Putamen (tissue), 1 donor: ENCODE measurements around the gene KCNMB3.
"Not testable (repeated sequence)": the region's sequence is repeated elsewhere in the genome, so short reads cannot be mapped to it uniquely, and the experiment has no call there.

Source experiments
- DNase-seq: peaks from one replicate; pipeline ENCODE4 v3.0.0-alpha.2; 2016; ENCODE audit warnings: low spot score

KCNMB3 gene

GRCh38 chr3:179264449-179264848, 13.5 kb upstream of the KCNMB3 start:
- no peak for DNase-seq

- DNase-seq, result no peak
These were observed 12.2 kb upstream of the KCNMB3 start for GRCh38 chr3:179263134-179263533.

DNA sequence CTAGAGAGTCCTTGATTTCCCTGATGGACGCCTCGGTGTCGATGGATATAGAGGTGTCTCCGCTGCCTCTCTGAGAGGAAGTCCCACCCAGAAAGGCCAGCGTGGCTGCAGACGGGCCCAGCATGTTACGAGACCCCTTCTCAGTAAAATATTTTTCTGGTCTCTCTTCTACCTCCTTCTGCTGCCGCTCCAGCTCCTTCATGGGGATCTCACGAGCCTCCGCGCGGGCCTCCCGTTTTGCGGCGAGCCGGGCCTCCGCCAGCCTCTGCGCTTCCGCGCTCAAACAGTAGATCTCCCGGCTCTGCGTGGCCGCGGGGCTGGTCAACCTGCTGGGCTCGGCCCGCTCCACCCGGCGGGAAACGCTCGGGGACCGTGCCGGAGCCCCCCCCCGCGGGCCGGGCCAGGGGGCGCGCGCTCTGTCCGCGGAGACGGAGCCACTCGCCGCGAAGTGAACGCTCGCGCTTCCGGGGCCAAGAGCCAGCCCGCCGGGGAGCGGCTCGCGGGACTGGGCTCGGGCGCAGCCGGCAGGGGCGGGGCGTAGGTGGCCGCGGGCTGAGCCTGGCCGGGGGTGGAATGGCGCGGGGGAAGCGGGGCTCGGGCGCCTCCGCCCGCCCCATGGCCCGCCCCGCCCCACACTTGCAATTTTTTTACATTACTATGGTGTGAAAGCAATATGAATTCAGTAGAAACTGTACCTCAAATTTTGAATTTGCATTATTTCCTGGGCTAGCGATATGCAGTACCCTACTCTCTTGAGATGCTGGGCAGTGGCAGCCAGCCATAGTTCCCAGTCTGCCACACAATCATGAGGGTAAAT, 10.2 kb upstream of the KCNMB3 start:
- peak; percentile 70 for DNase-seq

GRCh38 chr3:179259959-179260756, 9.2 kb upstream of the KCNMB3 start:
- not testable (repeated sequence) for DNase-seq

GRCh38 chr3:179258820-179259219, 7.9 kb upstream of the KCNMB3 start:
- DNase-seq, result no peak

- DNase-seq, result not testable (repeated sequence)
These were observed 6.8 kb upstream of the KCNMB3 start for GRCh38 chr3:179257742-179258141.

DNA sequence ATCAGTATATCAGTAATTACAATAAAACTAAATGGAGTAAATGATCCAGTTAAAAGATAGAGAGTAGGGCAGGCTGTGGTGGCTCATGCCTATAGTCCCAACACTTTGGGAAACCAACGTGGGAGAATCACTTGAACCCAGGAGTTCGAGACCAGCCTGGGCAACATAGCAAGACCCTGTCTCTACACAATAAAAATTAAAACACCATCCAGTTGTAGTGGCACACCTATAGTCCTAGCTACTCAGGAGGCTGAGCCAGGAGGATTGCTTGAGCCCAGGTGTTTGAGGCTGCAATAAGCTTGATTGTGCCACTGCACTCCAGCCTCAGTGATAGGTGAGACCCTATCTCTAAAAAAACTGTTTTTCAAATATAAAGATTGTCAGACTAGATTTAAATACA, 5.9 kb upstream of the KCNMB3 start:
- no peak for DNase-seq

GRCh38 chr3:179247289-179248015, 3.5 kb downstream of the KCNMB3 start:
- no peak for DNase-seq

GRCh38 chr3:179244878-179245277, 6.0 kb downstream of the KCNMB3 start:
- DNase-seq, result no peak

- not testable (repeated sequence) for DNase-seq
These were observed 8.1 kb downstream of the KCNMB3 start for GRCh38 chr3:179242859-179243258.

DNA sequence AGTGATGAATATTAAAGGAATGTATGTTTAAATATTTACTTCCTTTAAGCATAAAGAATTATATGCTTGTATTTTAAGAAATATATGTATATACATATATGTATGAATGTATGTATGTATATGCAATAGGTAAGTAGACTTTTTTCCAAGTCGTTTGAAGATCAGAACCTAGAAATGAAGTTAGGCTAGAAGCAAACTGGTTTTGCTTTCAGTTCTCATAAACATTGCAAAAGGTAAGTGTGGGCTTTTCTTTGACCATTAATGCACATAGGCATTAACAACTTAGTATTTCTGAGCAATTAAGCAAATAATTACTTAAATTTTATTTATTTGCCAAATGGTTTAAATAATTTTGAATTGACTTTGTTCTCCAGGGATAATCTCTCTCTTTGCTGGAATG, 10.6 kb downstream of the KCNMB3 start:
- DNase-seq, result not testable (repeated sequence)

DNA sequence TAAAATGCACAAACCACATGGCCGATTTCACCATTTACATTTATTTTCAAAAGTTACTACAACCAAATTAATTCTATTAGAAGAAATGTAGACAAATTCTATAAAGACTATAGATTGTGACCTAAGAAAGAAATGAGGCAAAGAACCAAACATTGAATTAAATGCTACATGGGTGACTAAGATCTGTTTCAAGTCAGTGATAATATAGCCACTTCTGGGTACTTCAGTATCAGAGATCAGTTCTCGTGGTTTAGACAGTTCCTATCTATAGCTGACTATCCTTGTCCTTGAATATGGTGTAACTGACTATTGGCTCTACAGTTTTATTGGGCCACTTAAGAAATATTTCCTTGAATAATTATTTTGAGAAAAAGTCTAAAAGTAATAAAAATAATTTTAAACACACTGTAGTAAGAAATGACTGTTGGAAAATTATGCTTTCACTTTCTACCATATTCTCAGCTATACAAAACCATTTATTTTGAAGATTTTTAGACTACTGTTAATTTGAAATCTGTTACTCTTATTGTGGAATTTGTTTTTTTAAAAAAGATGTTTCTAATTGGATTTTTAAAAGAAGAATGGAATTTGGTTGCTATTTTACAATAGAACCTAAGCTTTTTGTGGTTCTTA, 14.1 kb downstream of the KCNMB3 start:
- DNase-seq, result no peak

GRCh38 chr3:179234199-179234598, 16.7 kb downstream of the KCNMB3 start:
- DNase-seq, result no peak

DNA sequence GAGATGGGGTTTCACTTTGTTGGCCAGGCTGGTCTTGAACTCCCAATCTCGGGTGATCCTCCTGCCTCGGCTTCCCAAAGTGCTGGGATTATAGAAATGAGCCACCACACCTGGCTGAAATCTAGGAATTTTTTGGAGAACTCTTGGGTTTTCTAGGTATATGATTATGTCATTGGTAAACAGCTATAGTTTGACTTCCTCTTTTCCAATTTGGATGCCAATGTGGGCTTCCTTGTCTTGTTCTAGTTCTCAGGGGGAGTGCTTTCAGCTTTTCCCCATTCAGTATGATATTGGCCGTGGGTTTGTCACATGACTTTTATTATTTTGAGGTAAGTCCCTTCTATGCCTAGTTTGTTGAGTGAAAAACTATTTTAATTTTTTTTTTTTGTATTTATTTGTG, 17.9 kb downstream of the KCNMB3 start:
- no peak for DNase-seq

DNA sequence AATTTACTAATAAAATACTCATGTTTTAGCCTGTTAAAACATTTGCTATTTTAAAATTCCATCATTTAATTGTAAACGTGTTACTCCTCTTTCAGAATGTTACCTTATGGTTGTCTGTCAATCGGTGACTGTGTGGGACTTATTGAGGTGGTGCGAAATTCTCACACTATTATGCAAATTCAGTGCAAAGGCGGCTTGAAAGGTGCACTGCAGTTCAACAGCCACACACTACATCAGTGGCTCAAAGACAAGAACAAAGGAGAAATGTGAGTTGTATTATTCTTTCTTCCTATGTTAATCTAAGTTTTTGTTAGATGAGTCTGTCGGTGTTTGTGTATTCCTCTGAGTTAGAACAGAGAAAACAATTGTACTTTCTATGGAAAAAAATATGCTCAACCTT, 21.7 kb downstream of the KCNMB3 start:
- peak; percentile 38 for DNase-seq

GRCh38 chr3:179227349-179227748, 23.6 kb downstream of the KCNMB3 start:
- no peak for DNase-seq

GRCh38 chr3:179224584-179224983, 26.3 kb downstream of the KCNMB3 start:
- no peak for DNase-seq

DNA sequence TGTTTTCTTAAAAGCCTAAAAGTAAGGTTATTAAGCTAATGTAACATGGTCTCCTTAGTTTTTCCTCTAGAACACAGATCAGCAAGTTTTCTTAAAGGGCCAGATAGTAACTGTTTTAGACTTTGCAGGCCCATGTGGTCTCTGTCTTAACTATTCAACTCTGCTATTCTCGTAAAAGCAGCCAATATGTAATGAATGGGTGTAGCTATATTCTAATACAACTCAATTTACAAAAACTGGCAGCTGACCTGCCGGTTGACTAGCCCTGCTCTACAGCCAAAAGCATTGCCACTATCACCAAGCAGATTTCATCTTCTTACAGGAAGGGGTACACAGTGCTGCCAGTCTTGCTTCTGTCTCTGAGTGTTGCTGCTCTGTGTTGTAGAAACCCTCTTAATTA, 27.4 kb downstream of the KCNMB3 start:
- no peak for DNase-seq

GRCh38 chr3:179218213-179218612, 32.7 kb downstream of the KCNMB3 start:
- DNase-seq, result not testable (repeated sequence)

DNA sequence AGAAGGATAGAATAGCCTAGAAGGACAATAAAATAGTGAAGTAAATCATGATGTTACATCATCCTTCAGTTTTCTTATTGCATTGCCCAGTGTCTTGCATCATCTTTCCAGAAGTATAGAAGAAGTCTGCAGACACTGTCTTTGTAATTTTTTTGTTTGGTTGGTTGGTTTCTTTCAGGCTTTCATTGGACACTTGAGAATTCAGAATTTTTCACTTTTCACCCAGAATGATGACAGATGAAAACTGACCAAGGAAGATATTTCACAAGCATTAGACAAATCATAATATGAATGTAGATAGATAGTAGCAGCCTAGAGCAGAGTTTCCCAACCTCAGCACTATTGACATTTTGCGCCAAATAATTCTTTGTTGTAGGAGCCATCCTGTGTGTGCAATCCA, 35.4 kb downstream of the KCNMB3 start:
- not testable (repeated sequence) for DNase-seq

DNA sequence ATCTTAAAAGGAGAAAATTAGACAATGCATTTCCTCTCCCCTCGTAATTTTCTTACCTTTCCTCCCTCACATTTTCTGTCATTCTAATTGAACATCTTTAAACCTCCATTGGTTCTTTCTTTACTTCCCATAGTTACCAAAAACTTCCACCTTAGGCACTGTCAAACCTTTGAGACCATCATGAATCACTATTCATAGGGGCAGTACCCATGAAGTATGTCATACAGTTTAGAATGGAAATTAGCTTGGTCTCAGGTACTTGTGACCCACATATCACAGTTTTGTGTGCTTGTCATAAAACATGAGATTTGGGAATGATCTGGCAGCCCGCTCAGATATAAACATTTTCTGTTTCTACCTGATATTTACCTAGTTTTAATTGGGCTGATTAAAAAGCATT, 50.1 kb downstream of the KCNMB3 start:
- no peak for DNase-seq

GRCh38 chr3:179196700-179197099, 54.2 kb downstream of the KCNMB3 start:
- DNase-seq, result no peak
